Astrocyte (in vitro differentiated cells and primary cell): ENCODE results near the gene DHRS3. TPM values are rescaled to one million over a fixed set of nuclear protein-coding genes. Genes with fewer than 3 reads are reported as not detected.

Experiments
- DNase-seq: peaks from one replicate; pipeline ENCODE4 v3.0.0-alpha.2; 2010; ENCODE audit warnings: low read depth
- FAIRE-seq: peaks from 2 replicates; lab custom pipeline; 2011; peaks lifted over from hg19 to GRCh38; lab: Jason Lieb, UNC
- H2AFZ ChIP-seq: 2 replicates; pipeline ENCODE4 v1.6.0; 2012; ENCODE audit warnings: low read depth, low read length, inconsistent platforms
- H3K27ac ChIP-seq: 2 replicates; pipeline ENCODE4 v1.5.1; 2011; ENCODE audit warnings: low read depth, low read length, inconsistent platforms
- H3K27me3 ChIP-seq: 2 replicates; pipeline ENCODE4 v1.6.0; 2011; ENCODE audit warnings: low read length, inconsistent platforms; ENCODE audit not compliant: insufficient read depth
- H3K36me3 ChIP-seq: 2 replicates; pipeline ENCODE4 v1.5.1; 2011; ENCODE audit warnings: low read length, inconsistent platforms; ENCODE audit not compliant: insufficient read depth
- H3K4me1 ChIP-seq: 2 replicates; pipeline ENCODE4 v1.5.1; 2011; ENCODE audit warnings: low read length, inconsistent platforms; ENCODE audit not compliant: insufficient read depth
- H3K4me2 ChIP-seq: 2 replicates; pipeline ENCODE4 v1.6.0; 2012; ENCODE audit warnings: low read length, inconsistent platforms
- H3K4me3 ChIP-seq: 2 replicates; pipeline ENCODE4 v1.5.1; 2011; ENCODE audit warnings: low read depth, mild to moderate bottlenecking, low read length, inconsistent platforms; ENCODE audit not compliant: insufficient read depth
- H3K79me2 ChIP-seq: 2 replicates; pipeline ENCODE4 v1.6.0; 2012; ENCODE audit warnings: mild to moderate bottlenecking, low read length, inconsistent platforms; ENCODE audit not compliant: insufficient read depth
- H3K9ac ChIP-seq: 2 replicates; pipeline ENCODE4 v1.6.0; 2012; ENCODE audit warnings: mild to moderate bottlenecking, low read length, inconsistent platforms
- H3K9me3 ChIP-seq: 2 replicates; pipeline ENCODE4 v1.5.1; 2012; ENCODE audit warnings: low read depth, mild to moderate bottlenecking, low read length, inconsistent platforms; ENCODE audit not compliant: insufficient read depth
- H4K20me1 ChIP-seq: 2 replicates; pipeline ENCODE4 v1.6.0; 2012; ENCODE audit warnings: low read length, inconsistent platforms; ENCODE audit not compliant: insufficient read depth
- H3K27ac Mint-ChIP-seq: one replicate; pipeline ENCODE4 v1.8.0; 2021; ENCODE audit warnings: mild to moderate bottlenecking, mixed read lengths; ENCODE audit not compliant: unreplicated experiment
- H3K27me3 Mint-ChIP-seq: one replicate; pipeline ENCODE4 v1.8.0; 2021; ENCODE audit warnings: low read depth, mixed read lengths; ENCODE audit not compliant: unreplicated experiment
- H3K36me3 Mint-ChIP-seq: one replicate; pipeline ENCODE4 v1.8.0; 2021; ENCODE audit warnings: low read depth, mixed read lengths; ENCODE audit not compliant: unreplicated experiment
- H3K4me1 Mint-ChIP-seq: one replicate; pipeline ENCODE4 v1.8.0; 2021; ENCODE audit warnings: low read depth, mixed read lengths; ENCODE audit not compliant: unreplicated experiment
- H3K4me3 Mint-ChIP-seq: one replicate; pipeline ENCODE4 v1.8.0; 2021; ENCODE audit warnings: mild to moderate bottlenecking, moderate library complexity, mixed read lengths; ENCODE audit not compliant: unreplicated experiment
- H3K9me3 Mint-ChIP-seq: one replicate; pipeline ENCODE4 v1.8.0; 2021; ENCODE audit warnings: mild to moderate bottlenecking, mixed read lengths; ENCODE audit not compliant: unreplicated experiment
- EZH2 ChIP-seq: IDR thresholded peaks from 2 replicates; pipeline ENCODE4 v1.6.1; 2012; ENCODE audit warnings: mild to moderate bottlenecking, low read length, inconsistent platforms; ENCODE audit not compliant: insufficient read depth
- total RNA-seq: library from RNA; stranded (reverse); gene quantifications from 2 replicates; pipeline ENCODE4 v1.2.1, GENCODE V29; 2021
- TF ChIP-seq, protein P1 (sequence below): IDR thresholded peaks from 2 replicates; pipeline ENCODE4 v1.5.1; 2011; ENCODE audit warnings: low read depth, mild to moderate bottlenecking, inconsistent platforms, low read length, moderate library complexity; ENCODE audit not compliant: insufficient read depth

Gene DHRS3
- total RNA-seq, 1 donor from 2014 or later, result 3.4 TPM

DNA sequence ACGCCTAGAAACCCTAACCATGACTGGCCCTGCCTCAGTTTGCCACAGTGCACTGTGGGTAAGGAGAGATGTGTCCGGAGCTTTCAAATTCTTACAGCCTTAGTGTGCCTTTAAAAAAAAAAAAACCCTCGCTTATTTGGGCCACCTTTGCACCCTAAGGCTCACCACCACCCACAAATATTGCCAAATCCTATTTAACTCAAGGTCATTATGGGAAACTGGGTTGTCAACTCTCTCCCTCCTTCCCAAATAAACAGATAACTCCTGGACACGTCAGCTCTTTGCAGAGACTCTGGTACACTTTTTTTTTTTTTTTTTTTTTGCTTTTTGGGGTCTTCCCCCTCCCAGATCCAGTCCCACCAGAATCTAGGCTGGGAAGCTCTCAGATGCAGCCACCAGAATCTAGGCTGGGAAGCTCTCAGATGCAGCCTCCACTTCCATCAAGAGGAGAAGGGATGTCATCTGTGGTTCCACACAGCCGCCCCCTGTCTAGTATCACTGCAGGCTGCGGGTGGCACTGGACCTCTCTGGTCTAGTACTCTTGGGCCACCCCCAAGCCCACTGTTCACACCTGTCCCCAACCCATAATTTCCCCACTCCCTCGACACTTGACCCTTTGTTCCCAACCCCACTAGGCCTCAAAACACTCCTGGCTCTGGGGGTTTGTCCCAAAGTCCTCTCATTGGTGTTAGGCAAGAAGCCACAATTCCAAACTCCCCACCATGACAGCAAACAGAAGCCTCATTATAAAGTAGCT, 3.4 kb downstream of the DHRS3 start:
- Histone ChIP-seq H3K4me1 (peaks cover 26% of the 10 kb centered on the region), H3K4me2 (peak overlapping the region; percentile 95), H3K9me3 (no peaks in the 10 kb centered on the region), H3K4me3 (peak overlapping the region; percentile 74), H3K36me3 (no peaks in the 10 kb centered on the region), H3K9ac (peak overlapping the region; percentile 87), H3K79me2 (peaks cover 76% of the 10 kb centered on the region), H2AFZ (no peak overlapping the region), H4K20me1 (peaks cover 50% of the 10 kb centered on the region), H3K27ac (no peak overlapping the region), H3K27me3 (no peaks in the 10 kb centered on the region)
- DNase-seq, result no peak
- H3K4me3 Mint-ChIP-seq, result no peak overlapping the region
- peaks cover 7% of the 10 kb centered on the region for H3K9me3 Mint-ChIP-seq
- peaks cover 30% of the 10 kb centered on the region for H3K27me3 Mint-ChIP-seq
- no peak for FAIRE-seq
- H3K36me3 Mint-ChIP-seq, result no peaks in the 10 kb centered on the region
- TF ChIP-seq EZH2, result no peak
- TF ChIP-seq, protein P1, sequence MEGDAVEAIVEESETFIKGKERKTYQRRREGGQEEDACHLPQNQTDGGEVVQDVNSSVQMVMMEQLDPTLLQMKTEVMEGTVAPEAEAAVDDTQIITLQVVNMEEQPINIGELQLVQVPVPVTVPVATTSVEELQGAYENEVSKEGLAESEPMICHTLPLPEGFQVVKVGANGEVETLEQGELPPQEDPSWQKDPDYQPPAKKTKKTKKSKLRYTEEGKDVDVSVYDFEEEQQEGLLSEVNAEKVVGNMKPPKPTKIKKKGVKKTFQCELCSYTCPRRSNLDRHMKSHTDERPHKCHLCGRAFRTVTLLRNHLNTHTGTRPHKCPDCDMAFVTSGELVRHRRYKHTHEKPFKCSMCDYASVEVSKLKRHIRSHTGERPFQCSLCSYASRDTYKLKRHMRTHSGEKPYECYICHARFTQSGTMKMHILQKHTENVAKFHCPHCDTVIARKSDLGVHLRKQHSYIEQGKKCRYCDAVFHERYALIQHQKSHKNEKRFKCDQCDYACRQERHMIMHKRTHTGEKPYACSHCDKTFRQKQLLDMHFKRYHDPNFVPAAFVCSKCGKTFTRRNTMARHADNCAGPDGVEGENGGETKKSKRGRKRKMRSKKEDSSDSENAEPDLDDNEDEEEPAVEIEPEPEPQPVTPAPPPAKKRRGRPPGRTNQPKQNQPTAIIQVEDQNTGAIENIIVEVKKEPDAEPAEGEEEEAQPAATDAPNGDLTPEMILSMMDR, result no peak
- H3K27ac Mint-ChIP-seq, result no peak overlapping the region
- peaks cover 16% of the 10 kb centered on the region for H3K4me1 Mint-ChIP-seq

DNA sequence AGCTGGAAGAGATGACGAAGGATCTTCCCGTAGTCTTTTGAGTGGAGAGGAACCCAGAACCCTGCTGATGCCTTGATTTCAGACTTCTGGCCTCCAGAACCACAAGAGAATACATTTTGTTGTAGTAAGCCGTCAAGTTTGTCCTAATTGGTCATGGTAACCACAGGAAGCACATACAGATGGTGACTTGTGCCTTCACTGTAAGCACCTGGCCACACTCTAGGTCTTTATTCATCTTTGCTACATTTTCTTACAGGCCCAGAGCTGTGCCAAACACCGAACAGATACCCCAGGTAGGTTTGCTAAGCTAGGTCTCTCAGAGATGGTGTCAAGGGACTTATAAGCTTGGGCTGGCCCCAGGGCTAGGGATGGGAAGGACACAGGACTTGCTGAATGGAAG, 4.8 kb downstream of the DHRS3 start:
- H4K20me1 ChIP-seq, result peaks cover 57% of the 10 kb centered on the region
- H3K27ac Mint-ChIP-seq, result no peak overlapping the region
- H2AFZ ChIP-seq, result no peak overlapping the region
- H3K4me1 ChIP-seq, result peaks cover 13% of the 10 kb centered on the region
- FAIRE-seq, result no peak
- H3K9me3 Mint-ChIP-seq, result peaks cover 9% of the 10 kb centered on the region
- H3K4me3 Mint-ChIP-seq, result no peak overlapping the region
- no peaks in the 10 kb centered on the region for H3K27me3 ChIP-seq
- DNase-seq, result no peak
- H3K4me1 Mint-ChIP-seq, result peaks cover 14% of the 10 kb centered on the region
- H3K9me3 ChIP-seq, result no peaks in the 10 kb centered on the region
- TF ChIP-seq, protein P1, result no peak
- TF ChIP-seq EZH2, result no peak
- H3K36me3 ChIP-seq, result no peaks in the 10 kb centered on the region
- peak overlapping the region; percentile 10 for H3K4me2 ChIP-seq
- H3K27me3 Mint-ChIP-seq, result peaks cover 40% of the 10 kb centered on the region
- no peak overlapping the region for H3K27ac ChIP-seq
- peaks cover 89% of the 10 kb centered on the region for H3K79me2 ChIP-seq
- H3K9ac ChIP-seq, result no peak overlapping the region
- no peak overlapping the region for H3K4me3 ChIP-seq
- H3K36me3 Mint-ChIP-seq, result peaks cover 3% of the 10 kb centered on the region

- DNase-seq, result no peak
- H3K4me2 ChIP-seq, result no peak overlapping the region
- peaks cover 3% of the 10 kb centered on the region for H3K36me3 Mint-ChIP-seq
- TF ChIP-seq, protein P1, result no peak
- no peak for TF ChIP-seq EZH2
- no peak overlapping the region for H3K27ac ChIP-seq
- no peaks in the 10 kb centered on the region for H3K9me3 ChIP-seq
- no peak overlapping the region for H3K4me3 Mint-ChIP-seq
- no peak overlapping the region for H2AFZ ChIP-seq
- H3K9me3 Mint-ChIP-seq, result peaks cover 10% of the 10 kb centered on the region
- no peak for FAIRE-seq
- no peaks in the 10 kb centered on the region for H3K27me3 ChIP-seq
- H3K4me1 Mint-ChIP-seq, result peaks cover 9% of the 10 kb centered on the region
- H3K36me3 ChIP-seq, result no peaks in the 10 kb centered on the region
- peaks cover 80% of the 10 kb centered on the region for H3K79me2 ChIP-seq
- no peak overlapping the region for H3K27ac Mint-ChIP-seq
- no peak overlapping the region for H3K9ac ChIP-seq
- H3K4me1 ChIP-seq, result peaks cover 11% of the 10 kb centered on the region
- H3K4me3 ChIP-seq, result no peak overlapping the region
- H4K20me1 ChIP-seq, result peaks cover 58% of the 10 kb centered on the region
- H3K27me3 Mint-ChIP-seq, result peaks cover 49% of the 10 kb centered on the region
Observed at GRCh38 chr1:12610941-12611340, 7.1 kb downstream of the DHRS3 start.
